UCSD-AML1 (cell line): ENCODE measurements around the gene DUSP1.

Experiments used
- DNase-seq: peaks from one replicate; lab custom pipeline; 2025; ENCODE audit not compliant: unreplicated experiment; lab: John Stamatoyannopoulos, UW

DUSP1 gene

DNA sequence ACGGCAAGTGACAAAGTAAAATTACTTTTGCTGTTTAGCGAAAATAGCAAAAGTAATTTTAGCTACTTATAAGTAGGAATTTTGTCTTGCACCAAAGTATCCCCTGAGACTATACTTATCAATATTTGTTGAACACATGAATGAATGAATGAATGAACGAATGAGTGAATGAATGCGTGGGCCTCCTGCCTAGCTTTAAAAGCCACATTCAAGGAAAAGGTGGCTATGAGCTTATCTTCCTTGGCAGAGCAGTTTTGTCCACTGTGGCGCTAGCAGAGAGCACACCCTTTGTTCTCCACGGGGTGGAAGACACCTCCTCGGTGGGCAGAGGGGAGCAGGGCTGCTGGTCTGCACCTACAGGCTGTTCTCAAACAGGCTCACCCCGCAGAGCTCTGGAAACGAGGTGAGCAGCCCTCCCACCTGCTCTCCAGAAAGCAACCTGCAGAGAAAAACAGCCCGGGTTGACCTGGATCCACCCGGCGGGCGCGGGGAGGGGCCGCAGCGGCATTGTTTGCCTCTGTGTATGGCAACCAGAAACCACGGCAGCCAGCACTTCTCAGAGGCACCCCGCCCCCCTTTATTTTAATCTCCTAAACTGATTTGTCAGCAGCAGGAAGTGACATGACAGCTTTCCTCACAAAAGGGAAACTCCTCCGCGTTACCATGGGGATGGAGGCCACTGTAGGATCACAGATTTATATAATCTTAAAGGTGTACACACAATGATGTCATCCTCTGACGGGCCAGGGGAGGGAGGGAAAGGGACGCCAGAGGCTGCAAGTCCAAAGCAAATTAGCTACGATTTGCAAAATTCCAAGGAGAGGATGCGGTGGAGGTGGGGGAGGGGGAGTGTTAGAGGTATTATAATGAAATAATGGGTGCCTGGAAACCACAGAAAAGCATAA, 5.9 kb downstream of the DUSP1 start:
- peak; percentile 81 for DNase-seq

GRCh38 chr5:172763120-172763464, 7.9 kb downstream of the DUSP1 start:
- no peak for DNase-seq

DNA sequence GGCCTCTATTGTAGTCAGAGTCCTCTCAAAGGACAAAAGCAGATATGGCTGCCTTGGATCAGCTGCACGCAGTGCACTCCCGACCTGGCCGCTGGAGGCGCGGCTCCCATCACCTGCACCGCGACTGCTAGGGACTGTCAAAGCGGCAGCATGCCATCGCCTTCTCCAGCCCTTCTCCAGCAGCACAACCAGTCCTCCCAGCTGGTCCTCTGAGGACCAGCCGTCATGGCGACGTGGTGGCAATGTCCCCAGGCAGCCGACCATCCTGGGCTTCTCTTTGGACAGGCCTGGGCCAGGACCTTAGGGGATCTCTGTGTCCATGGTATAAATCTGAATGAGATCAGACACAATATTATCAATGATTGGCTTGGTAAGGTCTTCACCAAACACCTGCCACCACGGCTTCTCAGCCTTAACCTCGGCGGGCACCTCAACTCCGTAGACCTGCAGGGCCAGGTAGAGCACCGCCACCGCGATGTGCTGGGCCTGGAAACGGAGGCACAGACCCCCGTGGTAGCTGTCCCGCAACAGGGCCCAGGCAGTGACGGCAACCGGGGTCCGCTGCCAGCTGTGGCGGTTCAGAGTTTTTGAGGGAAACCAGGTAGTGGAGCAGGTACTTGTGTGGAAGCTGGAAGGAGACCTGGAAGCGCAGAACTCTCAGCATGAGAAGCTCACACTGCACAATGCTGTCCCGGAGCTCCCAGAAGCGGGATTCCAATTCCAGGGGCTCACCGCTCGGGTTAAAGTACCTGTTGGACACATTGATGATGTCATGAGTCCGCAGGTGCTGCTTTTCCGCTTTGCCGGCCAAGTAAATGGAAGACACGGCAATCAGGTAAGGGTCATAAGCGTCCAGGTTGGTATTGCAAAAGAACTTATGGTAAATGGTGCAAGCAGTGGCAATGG, 8.5 kb downstream of the DUSP1 start:
- DNase-seq: no peak

GRCh38 chr5:172760959-172761358, 10.0 kb downstream of the DUSP1 start:
- no peak for DNase-seq

- DNase-seq: no peak
These were observed 10.9 kb downstream of the DUSP1 start for GRCh38 chr5:172760136-172760535.

GRCh38 chr5:172758834-172759149, 12.2 kb downstream of the DUSP1 start:
- DNase-seq: no peak

GRCh38 chr5:172758077-172758833, 12.7 kb downstream of the DUSP1 start:
- DNase-seq: no peak

DNA sequence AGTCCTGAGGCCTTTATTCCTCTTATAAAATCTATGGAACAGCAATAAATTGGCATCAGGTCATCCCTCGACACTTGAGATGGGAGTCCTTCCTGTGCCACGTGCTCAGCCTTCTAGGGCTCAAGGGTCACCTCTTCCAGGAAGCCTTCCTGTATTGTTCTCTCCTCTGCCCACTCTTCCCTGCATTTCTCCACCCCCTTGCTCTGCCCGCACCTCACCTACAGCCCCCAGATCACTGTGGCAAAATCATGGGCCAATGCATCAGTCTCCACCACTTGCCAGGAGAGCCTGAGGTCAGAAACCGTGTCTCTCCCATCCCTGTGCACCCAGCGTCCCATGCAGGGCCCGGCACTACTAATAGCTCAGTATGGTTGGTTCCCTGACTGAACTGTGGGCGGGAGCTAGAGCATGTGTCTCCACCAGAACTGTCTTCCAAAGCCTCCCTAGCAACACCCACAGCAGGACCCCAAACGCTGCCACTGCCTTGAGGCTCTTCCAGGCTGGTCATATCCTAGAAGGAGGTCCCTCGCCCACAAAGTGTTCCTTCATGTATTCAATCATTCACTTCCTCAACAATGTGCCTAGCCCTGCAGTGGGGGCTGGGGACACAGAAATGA, 13.5 kb downstream of the DUSP1 start:
- DNase-seq: no peak

DNA sequence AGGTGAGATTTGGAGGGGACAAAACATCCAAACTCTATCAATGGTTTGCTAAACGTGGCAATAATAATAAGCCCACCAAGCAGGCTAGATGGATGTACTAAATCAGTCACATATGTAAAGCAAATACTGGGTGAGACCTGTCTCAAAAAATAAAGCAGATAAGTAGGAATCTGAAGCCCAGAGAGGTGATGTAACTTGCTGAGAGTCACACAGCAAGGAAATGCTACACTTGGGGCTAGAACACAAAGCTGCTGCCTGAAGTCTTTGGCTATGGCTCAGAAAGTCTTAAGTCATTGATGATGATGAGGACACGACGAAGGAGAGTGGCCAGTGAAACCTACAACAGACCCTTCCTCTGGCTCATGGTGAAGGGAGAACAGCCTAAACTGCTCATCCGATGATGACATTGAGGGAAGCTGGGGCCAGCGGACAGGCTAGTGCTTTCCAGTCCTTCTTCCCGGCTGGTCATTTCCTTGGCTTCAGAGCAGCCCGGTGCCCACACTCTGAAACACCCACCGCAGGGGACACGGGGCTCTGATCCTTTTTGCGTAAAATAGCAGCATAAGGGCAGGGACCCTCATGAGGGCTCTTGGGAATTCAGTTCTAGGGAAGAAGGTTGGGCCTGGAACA, 14.1 kb downstream of the DUSP1 start:
- no peak for DNase-seq

DNA sequence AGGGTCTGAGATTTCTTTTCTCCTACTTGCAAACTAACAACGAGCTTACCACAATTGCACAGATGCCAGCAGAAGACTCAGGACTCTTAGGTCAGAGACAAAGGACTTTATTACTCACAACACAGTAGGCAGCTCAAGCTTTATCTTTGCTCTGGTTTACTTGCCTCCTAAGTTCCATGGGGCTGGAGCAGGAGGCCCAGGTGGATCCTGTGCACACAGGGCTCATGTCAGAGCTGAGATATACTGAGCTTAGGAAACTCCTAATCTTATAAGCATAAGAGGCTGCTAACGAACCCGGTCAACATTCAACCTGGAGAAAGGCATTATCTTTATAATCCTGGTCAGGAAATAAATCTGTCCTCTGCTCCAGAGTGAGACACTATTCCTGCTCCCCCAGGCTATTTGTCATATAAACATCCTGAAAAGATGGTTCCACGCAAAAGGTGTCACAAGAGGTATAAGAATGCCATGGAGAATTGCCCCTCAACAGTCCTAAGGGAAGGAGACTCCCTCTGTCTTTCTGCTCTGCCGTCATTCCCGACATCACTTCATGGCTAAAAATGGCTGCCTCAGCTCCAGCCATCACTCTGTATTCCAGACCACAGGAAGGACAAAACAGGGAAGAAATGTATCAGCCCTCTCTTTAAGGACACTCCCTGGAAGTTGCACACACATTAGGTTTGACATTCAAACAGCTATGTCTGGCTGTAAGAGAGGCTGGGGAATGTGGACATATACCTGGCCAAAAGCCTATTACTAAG, 16.2 kb downstream of the DUSP1 start:
- DNase-seq: no peak

- no peak for DNase-seq
These were observed 17.9 kb downstream of the DUSP1 start for GRCh38 chr5:172753101-172753500.

DNA sequence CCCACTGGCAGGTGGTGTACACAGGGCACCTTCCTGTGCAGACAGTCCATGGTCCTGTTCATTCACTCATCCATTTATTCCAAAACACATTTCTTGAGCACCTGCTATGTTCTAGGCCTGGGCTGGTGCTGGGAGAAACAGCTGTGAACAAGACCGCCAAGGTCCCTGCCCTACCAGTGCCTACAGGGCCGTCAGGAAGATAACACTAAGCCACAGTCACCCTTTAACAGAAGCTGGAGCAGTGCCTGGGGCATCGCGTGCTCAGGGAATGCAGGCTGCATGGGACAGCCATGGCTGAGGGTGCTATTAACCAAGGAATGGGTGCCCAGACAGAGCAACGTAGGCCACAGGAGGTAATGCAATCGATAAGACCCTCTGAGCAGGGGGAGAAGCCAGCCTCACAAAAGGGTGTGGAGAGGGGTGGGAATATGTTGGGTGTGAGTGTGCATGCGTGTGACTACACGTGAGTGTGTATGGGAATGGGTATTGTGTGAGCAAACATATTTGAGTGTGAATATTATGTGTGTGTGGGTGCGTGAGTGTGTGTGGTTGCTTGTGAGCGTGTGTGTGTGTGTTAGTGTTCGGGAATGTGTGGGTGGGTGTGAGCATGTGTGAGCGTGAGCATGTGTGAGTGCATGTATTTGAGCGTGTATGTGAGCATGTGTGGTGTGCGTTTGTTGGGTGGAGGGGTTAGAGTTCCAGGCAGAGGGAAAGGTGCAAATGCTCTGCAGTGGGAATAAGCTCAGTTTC, 19.1 kb downstream of the DUSP1 start:
- no peak for DNase-seq

GRCh38 chr5:172749881-172750633, 20.9 kb downstream of the DUSP1 start:
- DNase-seq: no peak

GRCh38 chr5:172749076-172749475, 21.9 kb downstream of the DUSP1 start:
- DNase-seq: no peak

DNA sequence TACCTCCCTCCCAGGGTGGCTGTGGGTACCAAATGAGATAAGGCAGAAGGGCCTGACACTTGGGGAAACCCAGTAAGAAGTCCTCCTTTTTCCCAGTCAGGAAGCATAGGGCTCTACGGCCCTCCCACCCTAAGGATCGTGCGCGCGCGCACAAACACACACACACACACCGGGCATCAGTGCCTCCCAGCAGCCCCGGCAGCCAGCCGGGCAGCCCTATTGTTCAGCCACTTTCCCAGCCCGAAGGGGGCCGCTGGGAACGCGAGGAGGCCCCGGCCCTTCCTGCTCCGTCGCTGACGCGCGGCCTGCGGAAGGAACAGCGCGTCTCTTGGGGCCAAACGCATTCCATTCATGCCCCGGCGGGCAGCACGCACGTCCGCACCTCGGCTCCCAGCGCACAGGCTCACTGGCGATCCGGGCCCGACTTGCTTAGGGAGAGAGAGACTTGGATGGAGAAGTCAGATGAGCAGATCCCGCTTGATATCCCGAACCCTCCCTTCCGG, 22.6 kb downstream of the DUSP1 start:
- DNase-seq: no peak

DNA sequence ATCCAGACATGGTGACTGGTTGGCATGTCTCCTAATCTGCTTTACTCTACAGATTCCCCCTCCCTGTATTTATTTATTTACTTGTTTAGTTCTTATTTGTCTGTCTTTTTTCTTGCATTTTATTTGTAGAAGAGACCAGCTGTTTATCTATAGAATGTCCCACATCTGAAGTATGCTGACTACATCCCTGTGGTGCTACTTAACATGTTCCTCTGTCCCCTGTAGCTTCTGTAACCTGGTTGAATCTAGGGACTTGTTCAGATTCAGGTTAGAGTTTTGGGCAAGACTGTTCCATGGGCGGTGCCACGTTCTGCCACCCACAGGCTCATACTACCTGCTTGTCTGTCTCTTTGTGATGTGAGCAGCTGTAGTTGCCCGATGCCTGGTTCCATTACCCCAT, 23.5 kb downstream of the DUSP1 start:
- DNase-seq: no peak

- DNase-seq: no peak
These were observed 24.3 kb downstream of the DUSP1 start for GRCh38 chr5:172746725-172747124.

DNA sequence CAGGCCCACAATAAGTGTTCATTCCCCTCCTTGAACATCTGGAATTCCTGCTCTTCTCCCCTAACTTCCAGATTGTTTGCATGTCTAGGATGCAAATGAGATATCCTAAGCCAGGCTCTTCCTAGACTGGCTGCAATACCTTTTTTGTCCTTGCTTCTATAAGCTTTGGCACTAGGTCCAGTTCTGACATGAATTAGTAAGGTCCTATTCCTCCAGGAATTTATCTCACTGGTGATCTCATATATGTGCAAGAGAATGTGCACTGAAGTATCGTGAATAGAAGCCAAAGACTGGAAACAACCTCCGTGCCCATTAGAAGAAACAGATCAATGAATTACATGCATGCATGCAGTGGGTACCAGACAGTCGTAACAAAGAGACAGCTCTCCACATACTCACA, 25.2 kb downstream of the DUSP1 start:
- no peak for DNase-seq
